HTERT RPE-1 (cell line): ENCODE measurements around the gene HRCT1.

Experiments
- in situ Hi-C: fragments of 300-500 bp; cut with MboI; formaldehyde crosslinking; loops from 4 replicates; pipeline ENCODE4 v1.14.3; 2020; ENCODE audit warnings: low sequenced_read_pairs

The HRCT1 gene

DNA sequence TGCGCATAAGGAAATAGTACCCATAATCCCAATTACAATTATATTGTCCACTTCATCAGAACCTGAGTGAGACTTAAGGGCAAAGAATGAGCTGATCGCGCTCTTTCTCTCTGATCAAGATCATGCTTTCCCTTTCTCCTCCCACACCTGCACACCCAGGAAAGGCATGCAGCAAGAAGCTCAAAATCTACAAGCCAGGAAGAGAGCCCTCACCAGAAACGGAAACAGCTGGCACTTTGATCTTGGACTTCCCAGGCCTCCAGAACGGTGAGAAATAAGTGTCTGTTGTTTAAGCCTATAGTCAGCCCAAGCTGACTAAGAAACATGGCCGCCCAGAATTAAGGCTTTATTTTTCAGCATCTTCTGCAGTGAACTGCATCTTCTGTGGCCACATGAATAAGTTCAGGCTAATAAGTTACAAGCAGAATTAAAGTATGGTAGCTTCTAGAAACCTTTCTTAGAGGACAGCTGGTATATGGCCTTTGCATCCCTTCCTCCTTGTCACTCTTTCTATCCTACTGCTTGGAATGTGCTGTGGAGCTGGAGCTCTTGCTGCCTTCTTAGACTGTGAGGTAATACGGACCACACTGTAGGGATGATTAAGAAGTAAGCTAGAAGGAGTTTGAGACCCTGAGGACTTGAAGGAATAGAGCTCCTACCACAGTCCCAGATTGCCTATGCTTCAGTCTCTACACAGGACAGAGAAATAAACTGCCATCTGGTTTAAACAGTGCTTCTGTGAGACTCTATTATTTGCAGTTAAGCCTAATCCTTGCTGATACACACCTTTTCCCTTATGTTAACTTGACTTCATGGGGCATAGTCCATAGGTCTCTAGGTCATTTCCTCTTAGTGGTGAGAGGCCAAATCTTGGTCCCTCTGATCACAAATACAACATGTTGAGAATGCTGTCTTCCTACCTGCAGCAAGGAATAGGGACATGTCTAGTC is 34.7 kb downstream of the HRCT1 start:
- in situ Hi-C loops, result no loop called here

DNA sequence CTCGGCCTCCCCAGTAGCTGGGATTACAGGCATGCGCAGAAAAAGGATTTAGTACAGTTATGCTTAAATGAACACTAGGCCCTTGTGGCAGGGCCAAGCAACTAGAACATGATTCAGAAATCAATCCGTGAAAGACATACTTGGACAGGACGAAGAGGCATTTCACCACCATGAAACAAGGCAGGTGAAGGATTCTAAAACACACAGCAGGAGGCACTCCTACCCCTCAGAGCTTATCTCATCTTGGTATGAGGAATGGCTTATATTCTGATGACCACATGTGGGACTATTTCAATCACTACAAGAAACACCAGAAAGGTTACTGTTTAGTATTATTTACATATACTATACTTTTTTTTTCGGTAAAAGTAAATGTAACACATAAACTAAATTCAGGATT is 36.3 kb downstream of the HRCT1 start:
- in situ Hi-C loops, result no loop called here

DNA sequence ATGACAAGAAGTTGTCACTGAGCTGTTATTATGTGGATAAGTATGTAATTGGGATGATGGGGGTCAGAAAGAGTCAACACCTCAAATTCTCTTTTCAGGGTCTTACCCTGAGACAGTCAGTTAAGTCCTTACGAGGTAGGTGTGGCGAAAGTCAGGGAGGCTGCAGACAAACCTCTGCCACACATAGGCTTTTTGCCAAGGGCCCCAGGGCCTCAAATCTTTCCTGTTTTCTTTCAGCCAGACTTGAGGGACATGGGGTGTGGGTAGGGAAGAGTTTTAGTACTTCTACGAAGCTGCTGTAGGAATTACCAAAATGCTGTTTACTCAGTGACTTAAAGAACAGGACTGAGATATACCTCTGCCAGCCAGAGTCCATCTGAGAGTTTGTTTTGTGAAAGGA is 38.2 kb downstream of the HRCT1 start:
- in situ Hi-C loops, result no loop called here

DNA sequence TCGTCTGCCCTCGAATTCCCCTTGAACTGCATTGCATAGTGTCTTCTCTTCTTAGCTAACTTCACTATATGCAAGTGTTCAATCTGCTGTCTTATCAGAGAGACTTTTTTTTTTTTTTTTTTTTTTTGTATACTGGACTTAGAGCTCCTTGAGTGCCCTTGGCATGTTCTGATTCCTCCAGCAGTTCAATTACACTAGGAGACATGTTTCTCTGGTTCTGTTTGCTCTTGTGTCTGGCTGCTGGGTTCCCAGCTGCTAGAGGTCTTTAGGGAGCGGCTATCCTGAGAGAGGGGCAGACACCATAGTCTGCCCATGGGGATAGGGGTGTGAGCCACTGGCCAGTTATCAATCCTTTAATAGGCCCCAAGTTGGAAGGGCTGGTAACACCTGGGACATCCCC is 38.8 kb downstream of the HRCT1 start:
- in situ Hi-C loops, result no loop called here

DNA sequence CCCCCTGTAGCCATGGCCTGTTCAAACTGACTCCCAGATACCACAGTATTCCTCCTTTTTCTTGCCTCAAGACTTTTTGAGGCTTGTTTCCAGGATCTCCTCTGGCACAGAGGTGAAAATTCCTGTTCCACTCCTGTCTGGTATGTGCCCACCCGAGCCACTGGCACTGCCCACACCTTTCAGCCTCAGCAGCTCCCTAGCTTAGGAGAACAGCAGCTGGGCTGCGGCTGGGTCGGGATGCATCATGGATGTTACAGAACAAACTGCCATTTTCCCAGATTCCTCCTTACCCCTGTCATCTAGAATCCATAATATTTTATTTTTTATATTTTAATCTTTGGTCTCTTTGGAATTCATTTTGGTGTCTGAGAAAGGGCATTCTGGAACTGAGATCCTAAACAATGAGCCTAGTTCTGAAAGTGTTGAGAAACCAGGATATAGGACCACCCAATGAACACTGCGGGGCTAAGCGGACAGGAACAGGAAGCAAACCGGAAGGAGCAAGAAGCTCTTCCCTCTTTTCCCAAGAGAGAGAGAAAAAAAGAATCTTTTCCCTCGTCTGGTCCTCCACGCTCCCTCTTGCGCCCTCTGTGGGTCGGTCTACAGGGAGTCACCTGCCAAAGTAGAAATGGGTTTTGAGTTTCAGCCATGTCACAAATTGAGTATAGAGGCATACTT is 39.5 kb downstream of the HRCT1 start:
- in situ Hi-C loops, result no loop called here

DNA sequence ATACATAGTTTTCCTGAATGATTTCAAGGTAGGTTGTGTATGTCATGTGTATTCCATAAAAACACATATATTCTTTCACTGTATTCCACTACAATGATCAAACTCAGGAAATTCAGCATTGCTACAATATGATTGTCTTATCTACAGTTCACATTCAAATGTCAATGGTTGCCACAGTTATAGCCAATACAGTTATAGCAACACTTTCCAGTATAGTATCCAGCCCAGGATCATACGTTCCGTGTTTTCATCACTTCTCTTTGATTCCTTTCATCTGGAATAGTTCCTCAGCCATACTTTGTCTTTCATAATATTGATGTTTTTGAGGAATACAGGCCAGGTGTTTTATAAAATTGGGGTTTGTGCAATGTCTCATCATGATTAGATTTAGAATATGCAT is 42.4 kb downstream of the HRCT1 start:
- in situ Hi-C loops, result no loop called here

DNA sequence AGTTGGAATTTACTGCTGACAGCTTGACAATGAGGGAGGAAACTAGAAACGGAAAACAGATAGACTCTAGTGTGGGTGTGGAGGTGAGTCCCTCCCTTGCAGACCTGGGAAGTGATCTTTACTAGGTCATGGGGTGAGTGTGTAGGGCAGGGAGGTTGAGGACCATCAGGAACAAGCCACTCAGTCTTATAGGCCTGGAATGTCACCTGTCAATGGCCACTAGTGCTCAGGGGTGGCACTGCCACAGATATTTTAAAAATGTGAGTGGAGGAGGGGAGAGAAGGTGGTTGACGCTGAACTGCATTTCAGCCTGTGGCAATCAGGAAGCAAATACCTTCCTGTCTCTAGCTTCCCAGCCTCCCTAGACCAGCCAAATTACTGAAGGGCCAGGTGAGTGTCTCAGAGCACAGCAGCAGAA is 42.9 kb downstream of the HRCT1 start:
- in situ Hi-C loops, result no loop called here

DNA sequence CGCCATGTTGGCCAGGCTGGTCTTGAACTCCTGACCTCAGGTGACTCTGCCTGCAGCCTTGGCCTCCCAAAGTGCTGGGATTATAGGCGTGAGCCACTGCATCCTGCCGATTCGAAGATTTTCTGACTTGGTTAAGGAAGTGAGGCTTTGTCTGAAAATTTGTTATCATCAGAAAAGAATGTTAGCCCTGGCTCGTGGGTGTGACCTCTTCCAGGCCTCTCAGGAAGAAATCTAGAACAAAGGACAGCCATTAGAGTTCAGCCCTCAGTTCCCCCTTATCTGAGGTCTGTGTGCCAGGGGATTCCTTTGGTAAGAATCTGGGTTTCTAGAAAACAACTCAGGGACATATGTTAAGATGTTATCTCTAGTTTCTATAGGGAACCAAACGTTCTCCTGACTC is 45.7 kb downstream of the HRCT1 start:
- in situ Hi-C loops, result no loop called here

DNA sequence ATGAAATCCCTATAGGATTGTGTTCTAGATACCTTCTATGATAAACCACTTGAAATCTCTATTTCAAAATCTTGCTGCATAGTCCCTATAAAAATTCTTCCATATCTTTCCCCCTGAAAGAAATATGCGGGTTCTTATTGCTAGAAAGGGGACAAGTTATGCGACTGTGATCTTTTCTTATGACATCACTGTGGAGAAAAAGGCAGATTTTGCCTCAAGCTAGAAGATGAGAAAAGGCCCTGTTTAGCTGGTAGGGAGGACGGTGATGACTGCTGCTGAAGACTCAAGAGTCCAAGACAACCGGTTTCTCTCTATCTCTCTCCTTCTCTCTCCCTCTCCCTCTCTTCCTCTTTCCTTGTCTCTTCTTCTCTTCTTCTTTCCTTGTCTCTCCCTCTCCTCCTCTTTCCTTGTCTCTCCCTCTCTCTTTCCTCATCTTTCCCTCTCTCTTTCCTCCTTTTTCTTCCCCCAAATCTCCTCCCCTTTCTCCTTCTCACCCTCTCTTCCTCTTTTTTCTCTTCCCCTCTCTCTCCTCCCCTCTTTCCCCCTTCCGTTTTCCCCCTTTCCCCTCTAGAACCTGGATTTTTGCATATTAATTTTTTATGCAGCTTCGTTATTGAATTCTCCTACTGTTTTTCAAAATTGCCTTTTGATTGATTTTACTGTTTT is 46.7 kb downstream of the HRCT1 start:
- in situ Hi-C loops, result no loop called here

DNA sequence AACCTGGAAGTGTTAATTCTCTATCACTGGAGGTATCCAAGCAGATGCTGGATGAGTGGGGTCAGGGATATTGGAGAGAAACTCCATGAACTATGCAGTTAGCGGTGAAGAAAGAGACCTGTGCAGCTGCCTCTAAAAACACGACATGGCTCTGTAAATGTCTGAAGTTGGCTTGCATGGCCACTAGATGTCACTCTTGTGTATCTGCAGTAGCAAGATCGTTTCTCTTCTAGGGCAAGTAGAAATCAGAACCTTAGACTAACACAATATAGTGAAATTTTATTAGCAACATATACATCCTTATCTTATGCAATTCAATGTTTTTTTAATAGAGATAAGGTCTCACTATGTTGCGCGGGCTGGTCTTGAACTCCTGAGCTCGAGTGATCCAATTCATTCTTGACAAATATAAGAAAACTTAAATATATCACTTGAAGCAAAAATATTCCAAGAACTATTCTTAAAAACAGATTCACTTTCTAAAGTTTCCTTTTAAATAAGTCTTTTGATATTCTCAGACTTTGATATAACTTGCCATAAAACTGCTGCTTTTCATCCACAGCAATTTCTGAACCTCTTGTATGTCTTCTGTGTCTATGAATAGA is 49.0 kb downstream of the HRCT1 start:
- in situ Hi-C loops, result no loop called here

DNA sequence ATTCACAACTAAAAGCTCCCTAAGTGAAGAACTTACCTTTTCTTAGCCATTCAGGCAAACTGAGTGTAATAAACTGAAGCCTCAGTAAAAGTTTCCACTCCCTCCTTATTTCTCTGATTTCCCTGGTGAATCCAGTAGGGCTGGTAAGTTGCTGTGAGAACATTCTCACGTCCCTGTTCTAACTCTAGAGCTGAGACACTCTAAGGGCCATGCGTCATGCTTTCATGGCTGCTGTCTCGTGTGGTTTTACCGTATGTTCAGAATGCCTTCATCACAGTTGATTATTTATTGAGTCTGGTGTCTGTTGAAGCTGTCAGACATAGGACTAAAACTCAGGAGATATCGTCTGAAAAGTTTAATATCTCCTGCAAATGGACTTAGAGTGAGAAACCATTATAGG is 50.6 kb downstream of the HRCT1 start:
- in situ Hi-C loops, result no loop called here
